PC-9 (cell line): ENCODE data around the gene MYO1H. TPM values are rescaled to one million over a fixed set of nuclear protein-coding genes. Genes with fewer than 3 reads are reported as not detected.

ENCODE experiments used
- BruUV-seq: library from RNA; stranded (reverse); fragments of 400-500 nt; replicated peaks from 2 replicates; lab custom pipeline; 2021; lab: Mats Ljungman, UMichigan
- CTCF ChIA-PET: fragments of 300-600 bp; sonication (Branson Sonifier 250); formaldehyde crosslinking; loops from one replicate; lab custom pipeline; 2022; ENCODE audit warnings: antibody characterized with exemption; lab: Charles Lee
- POLR2A ChIA-PET: fragments of 300-600 bp; sonication (Branson Sonifier 250); formaldehyde crosslinking; loops from one replicate; lab custom pipeline; 2022; ENCODE audit warnings: antibody characterized with exemption; ENCODE audit not compliant: unreplicated experiment; lab: Charles Lee
- DNase-seq, 2 experiments: peaks; one replicate each; pipeline versions ENCODE4 v3.0.0 to v3.0.0-alpha.2; 2015 to 2022; ENCODE audit warnings: mixed read lengths in 1 of 2
- H2AFZ ChIP-seq: fragments of 200-600 bp; sonication (generic); 2 replicates; pipeline ENCODE4 v1.8.1; 2017; ENCODE audit warnings: antibody characterized with exemption
- H3F3A ChIP-seq: fragments of 200-600 bp; sonication (generic); 2 replicates; pipeline ENCODE4 v1.8.1; 2017; ENCODE audit warnings: antibody characterized with exemption, mild to moderate bottlenecking, low read depth; ENCODE audit not compliant: insufficient read depth
- H3K27ac ChIP-seq: fragments of 200-600 bp; sonication (generic); 2 replicates; pipeline ENCODE4 v1.6.1; 2016; ENCODE audit warnings: mixed run types
- H3K27me3 ChIP-seq: fragments of 200-600 bp; sonication (generic); 2 replicates; pipeline ENCODE4 v1.6.1; 2016; ENCODE audit warnings: low read depth, mixed run types; ENCODE audit not compliant: insufficient read depth
- H3K36me3 ChIP-seq: fragments of 200-600 bp; sonication (generic); 2 replicates; pipeline ENCODE4 v1.6.1; 2016; ENCODE audit warnings: low read depth, mixed run types
- H3K4me1 ChIP-seq: fragments of 200-600 bp; sonication (generic); replicated peaks from 2 replicates; pipeline ENCODE4 v1.6.1; 2016; ENCODE audit warnings: mixed run types; ENCODE audit not compliant: insufficient read depth
- H3K4me2 ChIP-seq: fragments of 200-600 bp; sonication (generic); 2 replicates; pipeline ENCODE4 v1.6.1; 2017; ENCODE audit warnings: mixed run types
- H3K4me3 ChIP-seq: fragments of 200-600 bp; sonication (generic); 2 replicates; pipeline ENCODE4 v1.6.1; 2016; ENCODE audit warnings: mixed run types
- H3K79me2 ChIP-seq: fragments of 200-600 bp; sonication (generic); 2 replicates; pipeline ENCODE4 v1.6.1; 2017; ENCODE audit warnings: low read depth, mixed run types
- H3K9me2 ChIP-seq: fragments of 200-600 bp; sonication (generic); 2 replicates; pipeline ENCODE4 v1.8.1; 2017; ENCODE audit warnings: mild to moderate bottlenecking; ENCODE audit not compliant: insufficient read depth
- H3K9me3 ChIP-seq: fragments of 200-600 bp; sonication (generic); 2 replicates; pipeline ENCODE4 v1.8.1; 2016; ENCODE audit warnings: low read depth; ENCODE audit not compliant: insufficient read depth
- H4K20me1 ChIP-seq: fragments of 200-600 bp; sonication (generic); 2 replicates; pipeline ENCODE4 v1.8.1; 2017; ENCODE audit not compliant: insufficient read depth
- CTCF ChIP-seq: fragments of 200-600 bp; sonication (generic); conservative IDR thresholded peaks from 2 replicates; pipeline ENCODE4 v1.6.1; 2017; ENCODE audit warnings: mixed run types, antibody characterized with exemption, mild to moderate bottlenecking, moderate library complexity
- EZH2 ChIP-seq: fragments of 200-600 bp; sonication (generic); IDR thresholded peaks from 2 replicates; pipeline ENCODE4 v1.8.0; 2017; ENCODE audit warnings: antibody characterized with exemption, low read depth
- intact Hi-C: fragments of 100-400 bp; cut with micrococcal nuclease; formaldehyde crosslinking; loops from one replicate; pipeline ENCODE4 v1.10.0; 2022; ENCODE audit not compliant: unreplicated experiment
- total RNA-seq: library from RNA; stranded (reverse); gene quantifications from 2 replicates; pipeline ENCODE4 v1.2.3, GENCODE V29; 2021

The MYO1H gene
- total RNA-seq, 1 experiment from 2014 or later = not detected

GRCh38 chr12:109443794-109444193 is 96.1 kb downstream of the MYO1H start:
- Histone ChIP-seq H3K4me3 (no peak overlapping the region), H3K4me2 (no peak overlapping the region), H3K27me3 (no peaks in the 10 kb centered on the region), H3K4me1 (no peaks in the 10 kb centered on the region), H2AFZ (no peak overlapping the region), H4K20me1 (peaks cover 9% of the 10 kb centered on the region; the same call in 1 of the 2 replicates), H3K9me2 (no peaks in the 10 kb centered on the region), H3F3A (no peaks in the 10 kb centered on the region), H3K27ac (no peak overlapping the region), H3K79me2 (no peaks in the 10 kb centered on the region), H3K36me3 (peaks cover 6% of the 10 kb centered on the region; the same call in 1 of the 2 replicates), H3K9me3 (no peaks in the 10 kb centered on the region)
- no peak for TF ChIP-seq EZH2
- TF ChIP-seq CTCF = no peak
- intact Hi-C loops = no loop called here
- TSS peak; percentile 12 for BruUV-seq
- DNase-seq = no peak
- ChIA-PET POLR2A (interaction anchor here (0.5 kb wide), 1 partner anchor 97 kb away, joined by 3 read pairs; no protein-coding TSS in a partner anchor), CTCF (interaction anchor here (1.1 kb wide), 1 partner anchor 154 kb away, joined by 5 read pairs; no protein-coding TSS in a partner anchor)

GRCh38 chr12:109444259-109444658 is 96.6 kb downstream of the MYO1H start:
- Histone ChIP-seq H3F3A (no peaks in the 10 kb centered on the region), H3K9me2 (no peaks in the 10 kb centered on the region), H3K9me3 (no peaks in the 10 kb centered on the region), H2AFZ (no peak overlapping the region), H3K4me3 (no peak overlapping the region), H3K4me2 (no peak overlapping the region), H3K79me2 (no peaks in the 10 kb centered on the region), H4K20me1 (peaks cover 10% of the 10 kb centered on the region; the same call in 1 of the 2 replicates), H3K27me3 (no peaks in the 10 kb centered on the region), H3K36me3 (peaks cover 6% of the 10 kb centered on the region; the same call in 1 of the 2 replicates), H3K27ac (no peak overlapping the region), H3K4me1 (no peaks in the 10 kb centered on the region)
- ChIA-PET CTCF (interaction anchor here (1.1 kb wide), 1 partner anchor 153 kb away, joined by 5 read pairs; no protein-coding TSS in a partner anchor), POLR2A (no interaction called here)
- no TSS peak for BruUV-seq
- intact Hi-C loops = no loop called here
- no peak for TF ChIP-seq EZH2
- no peak for TF ChIP-seq CTCF
- DNase-seq = no peak

GRCh38 chr12:109445191-109445609 is 97.5 kb downstream of the MYO1H start:
- ChIA-PET CTCF (no interaction called here), POLR2A (no interaction called here)
- Histone ChIP-seq H3F3A (no peaks in the 10 kb centered on the region; the same call in 1 of the 2 replicates), H4K20me1 (peaks cover 12% of the 10 kb centered on the region; the same call in 1 of the 2 replicates), H2AFZ (no peak overlapping the region), H3K4me1 (no peaks in the 10 kb centered on the region), H3K79me2 (no peaks in the 10 kb centered on the region), H3K27me3 (no peaks in the 10 kb centered on the region), H3K9me3 (no peaks in the 10 kb centered on the region), H3K36me3 (peaks cover 6% of the 10 kb centered on the region; the same call in 1 of the 2 replicates), H3K27ac (no peak overlapping the region), H3K9me2 (no peaks in the 10 kb centered on the region), H3K4me2 (no peak overlapping the region), H3K4me3 (no peak overlapping the region)
- BruUV-seq = no TSS peak
- DNase-seq = no peak
- no peak for TF ChIP-seq EZH2
- no peak for TF ChIP-seq CTCF
- intact Hi-C loops = no loop called here
